Spinal cord (tissue), 10 donors: ENCODE measurements around the gene S100A12. TPM values are rescaled to one million over a fixed set of nuclear protein-coding genes. Genes with fewer than 3 reads are reported as not detected.
A peak's percentile ranks its signal among the peaks of the same experiment; 100 is the strongest.
"Not testable (repeated sequence)": the region's sequence is repeated elsewhere in the genome, so short reads cannot be mapped to it uniquely, and the experiment has no call there.

Source experiments
- DNase-seq, 6 donors: peaks; one replicate each; pipeline versions ENCODE4 v3.0.0 to v3.0.0-alpha.2; 2013 to 2015; ENCODE audit warnings: low spot score in 6 of 6, low read depth in 4 of 6
- H3K27ac ChIP-seq: one replicate; pipeline ENCODE4 v1.5.1; 2013; ENCODE audit warnings: low read depth, low read length, control low read depth
- H3K27me3 ChIP-seq: one replicate; pipeline ENCODE4 v1.6.1; 2013; ENCODE audit warnings: low read length; ENCODE audit not compliant: control insufficient read depth, insufficient read depth
- H3K36me3 ChIP-seq: one replicate; pipeline ENCODE4 v1.6.1; 2013; ENCODE audit warnings: low read length; ENCODE audit not compliant: control insufficient read depth, insufficient read depth
- H3K4me1 ChIP-seq: one replicate; pipeline ENCODE4 v1.6.1; 2013; ENCODE audit warnings: low read length; ENCODE audit not compliant: control insufficient read depth, insufficient read depth
- H3K4me3 ChIP-seq: one replicate; pipeline ENCODE4 v1.5.1; 2013; ENCODE audit warnings: low read depth, low read length, control low read depth
- H3K9me3 ChIP-seq: one replicate; pipeline ENCODE4 v1.6.1; 2013; ENCODE audit warnings: low read length; ENCODE audit not compliant: control insufficient read depth, insufficient read depth
- WGBS: methylation state at CpG from one replicate; pipeline ENCODE4 v1.1.5; 2013; ENCODE audit warnings: missing lambda C conversion rate; ENCODE audit not compliant: insufficient coverage; 5-methylcytosine and 5-hydroxymethylcytosine counted together
- long read RNA-seq, 4 donors: transcript quantifications; one replicate each; lab custom pipeline, GENCODE V29; 2026
- polyA plus RNA-seq, 2 donors: library from polyadenylated mRNA; unstranded; fragments of 120-200 nt; gene quantifications; one replicate each; pipeline ENCODE4 v1.2.1, GENCODE V29; 2013; ENCODE audit not compliant: insufficient read length in 2 of 2
- total RNA-seq, 2 donors: library from RNA; depleted of rRNA in 1 of 2; stranded (reverse); fragments of 120-200 nt in 1 of 2; fragments of >200 nt in 1 of 2; gene quantifications; one replicate each; pipeline versions ENCODE4 v1.2.3 to v1.2.4, GENCODE V29; 2013 to 2014
- donor health status: healthy.

The S100A12 gene
- 10 to 100 TPM in 1 of 2 donors, 1 to 10 TPM in 1; 1.4 to 87.6 TPM for total RNA-seq
- polyA plus RNA-seq: not detected
- long read RNA-seq, donor 1: 0 reads
- long read RNA-seq, donor 2, partial matches to known transcripts: 0 of 1 reads
- long read RNA-seq, donor 2, other reads (novel, unspliced or antisense): 0 of 1 reads
- long read RNA-seq, donor 3, partial matches to known transcripts: 0 of 1 reads
- long read RNA-seq, donor 3, other reads (novel, unspliced or antisense): 0 of 1 reads
- long read RNA-seq, donor 4, transcript S100A12-201 (3 exons, 518 nt): major isoform, 5 of 5 reads
- long read RNA-seq, donor 4, partial matches to known transcripts: 0 of 5 reads
- long read RNA-seq, donor 4, other reads (novel, unspliced or antisense): 0 of 5 reads

- Histone ChIP-seq H3K27me3 (no peaks in the 10 kb centered on the region), H3K9me3 (no peaks in the 10 kb centered on the region), H3K36me3 (no peaks in the 10 kb centered on the region), H3K4me3 (no peak within 1 kb of the TSS), H3K27ac (no peak within 1 kb of the TSS), H3K4me1 (no peaks in the 10 kb centered on the region)
- DNase-seq: no peak
- WGBS: 78% methylated on average over 1 of the region's 1 CpG
Observed at GRCh38 chr1:153375511-153375910, at the start of gene S100A12. Gene S100A12, minus strand, starts transcription at chr1:153375621. Its CDS starts 1,029 bp downstream, at chr1:153374592.

- no peak overlapping the region for H3K27ac ChIP-seq
- 3% methylated on average over 5 of the region's 6 CpGs for WGBS
- peaks cover 5% of the 10 kb centered on the region for H3K27me3 ChIP-seq
- H3K9me3 ChIP-seq: no peaks in the 10 kb centered on the region
- H3K36me3 ChIP-seq: no peaks in the 10 kb centered on the region
- H3K4me1 ChIP-seq: no peaks in the 10 kb centered on the region
- no peak overlapping the region for H3K4me3 ChIP-seq
- DNase-seq: peak; percentile 17 to 74 (median 24)
Observed at GRCh38 chr1:153422450-153423068, 47.1 kb upstream of the S100A12 start.

- H3K4me3 ChIP-seq: no peak overlapping the region
- no peaks in the 10 kb centered on the region for H3K4me1 ChIP-seq
- WGBS: 77% methylated on average over 2 of the region's 2 CpGs
- H3K27me3 ChIP-seq: peaks cover 5% of the 10 kb centered on the region
- DNase-seq: no peak
- H3K9me3 ChIP-seq: no peaks in the 10 kb centered on the region
- no peak overlapping the region for H3K27ac ChIP-seq
- H3K36me3 ChIP-seq: no peaks in the 10 kb centered on the region
Observed at GRCh38 chr1:153420306-153420705, 44.9 kb upstream of the S100A12 start.

GRCh38 chr1:153419436-153419793 is 44.0 kb upstream of the S100A12 start:
- H3K9me3 ChIP-seq, H3K4me1 ChIP-seq, H3K4me3 ChIP-seq, H3K36me3 ChIP-seq, DNase-seq, H3K27ac ChIP-seq, H3K27me3 ChIP-seq: not testable (repeated sequence)
- WGBS: 89% methylated on average over 1 of the region's 2 CpGs

GRCh38 chr1:153418758-153419435 is 43.5 kb upstream of the S100A12 start:
- not testable (repeated sequence) for H3K27ac ChIP-seq, H3K4me3 ChIP-seq, H3K4me1 ChIP-seq, H3K27me3 ChIP-seq, H3K9me3 ChIP-seq, DNase-seq, H3K36me3 ChIP-seq
- WGBS: 75% methylated on average over 5 of the region's 7 CpGs

GRCh38 chr1:153417136-153417888 is 41.9 kb upstream of the S100A12 start:
- H3K9me3 ChIP-seq: no peaks in the 10 kb centered on the region
- no peak overlapping the region for H3K4me3 ChIP-seq
- WGBS: 78% methylated on average over 8 of the region's 12 CpGs
- H3K27me3 ChIP-seq: peaks cover 5% of the 10 kb centered on the region
- H3K27ac ChIP-seq: no peak overlapping the region
- no peaks in the 10 kb centered on the region for H3K36me3 ChIP-seq
- H3K4me1 ChIP-seq: no peaks in the 10 kb centered on the region
- no peak for DNase-seq

GRCh38 chr1:153415850-153416570 is 40.6 kb upstream of the S100A12 start, which contains the start of gene S100A7A:
Gene S100A7A, plus strand, starts transcription at chr1:153416520. Its CDS starts 1,563 bp downstream, at chr1:153418083.
- Histone ChIP-seq H3K36me3 (no peaks in the 10 kb centered on the region), H3K4me1 (no peaks in the 10 kb centered on the region), H3K27ac (no peak within 1 kb of the TSS), H3K4me3 (no peak within 1 kb of the TSS), H3K9me3 (no peaks in the 10 kb centered on the region), H3K27me3 (peaks cover 5% of the 10 kb centered on the region)
- 70% methylated on average over 3 of the region's 6 CpGs for WGBS
- no peak for DNase-seq

GRCh38 chr1:153413961-153414360 is 38.5 kb upstream of the S100A12 start:
- H3K27ac ChIP-seq, DNase-seq, H3K9me3 ChIP-seq, H3K4me3 ChIP-seq, H3K4me1 ChIP-seq, H3K27me3 ChIP-seq, H3K36me3 ChIP-seq: not testable (repeated sequence)

GRCh38 chr1:153407274-153407673 is 31.9 kb upstream of the S100A12 start:
- not testable (repeated sequence) for DNase-seq, H3K27ac ChIP-seq, H3K36me3 ChIP-seq, H3K4me3 ChIP-seq, H3K4me1 ChIP-seq, H3K27me3 ChIP-seq, H3K9me3 ChIP-seq
- WGBS: 77% methylated on average over 11 of the region's 11 CpGs
